HepG2 (cell line): ENCODE data around the gene ZKSCAN3. TPM values are rescaled to one million over a fixed set of nuclear protein-coding genes. Genes with fewer than 3 reads are reported as not detected.

Experiments
- BCL6 ChIP-seq: IDR thresholded peaks from 2 replicates; pipeline ENCODE4 v1.6.1; 2016; ENCODE audit warnings: missing genetic modification reagents, missing compliant biosample characterization
- DNMT3B ChIP-seq: conservative IDR thresholded peaks from 2 replicates; pipeline ENCODE4 v1.6.1; 2016; ENCODE audit warnings: missing biosample characterization, control low read depth
- ERF ChIP-seq: IDR thresholded peaks from 2 replicates; pipeline ENCODE4 v1.6.1; 2018; ENCODE audit warnings: missing biosample characterization, missing genetic modification reagents
- FOXA3 ChIP-seq: IDR thresholded peaks from 2 replicates; pipeline ENCODE4 v1.6.1; 2016; ENCODE audit warnings: missing genetic modification reagents, missing compliant biosample characterization
- HDAC6 ChIP-seq: fragments of 200-600 bp; sonication (generic); IDR thresholded peaks from 2 replicates; pipeline ENCODE4 v1.7.0; 2017; ENCODE audit warnings: mild to moderate bottlenecking, antibody characterized with exemption, low read length, low read depth
- NAIF1 ChIP-seq: sonication (generic); formaldehyde crosslinking; IDR thresholded peaks from 2 replicates; pipeline ENCODE4 v1.5.0; 2020; ENCODE audit warnings: mild to moderate bottlenecking, missing genetic modification reagents, borderline replicate concordance
- SSRP1 ChIP-seq: IDR thresholded peaks from 2 replicates; pipeline ENCODE4 v1.6.1; 2016; ENCODE audit warnings: control low read depth
- ZBTB20 ChIP-seq: sonication (generic); formaldehyde crosslinking; IDR thresholded peaks from 2 replicates; pipeline ENCODE4 v1.8.1; 2023; ENCODE audit warnings: missing genetic modification reagents, low read depth, mild to moderate bottlenecking, borderline replicate concordance
- ZNF232 ChIP-seq: sonication (generic); formaldehyde crosslinking; IDR thresholded peaks from 2 replicates; pipeline ENCODE4 v1.4.0; 2020; ENCODE audit warnings: missing genetic modification reagents, borderline replicate concordance
- ZNF234 ChIP-seq: sonication (generic); formaldehyde crosslinking; conservative IDR thresholded peaks from 2 replicates; pipeline ENCODE4 v1.5.1; 2020; ENCODE audit warnings: mild to moderate bottlenecking, missing genetic modification reagents
- ZNF441 ChIP-seq: sonication (generic); formaldehyde crosslinking; IDR thresholded peaks from 2 replicates; pipeline ENCODE4 v1.7.0; 2021; ENCODE audit warnings: missing genetic modification reagents, borderline replicate concordance
- ZNF549 ChIP-seq: sonication (generic); formaldehyde crosslinking; IDR thresholded peaks from 2 replicates; pipeline ENCODE4 v1.5.0; 2020; ENCODE audit warnings: missing genetic modification reagents
- polyA plus RNA-seq, 8 experiments: library from polyadenylated mRNA; depleted of rRNA in 3 of 8; stranded (reverse) in 7 of 8; unstranded in 1 of 8; fragments of >200 nt; fragmentation: Illumina TruSeq in 4 of 8; extraction: Trizol in 4 of 8; gene quantifications; 2 replicates each; pipeline versions ENCODE4 v1.2.1 to v1.2.3, GENCODE V29; 2011 to 2016; ENCODE audit warnings: low read depth in 4 of 8, missing spikeins in 1 of 8, mixed read lengths in 1 of 8; ENCODE audit not compliant: insufficient read depth in 1 of 8
- total RNA-seq, 5 experiments: library from RNA; depleted of rRNA; stranded (reverse); fragments of >200 nt; fragmentation: Illumina TruSeq; extraction: Trizol; gene quantifications; 2 replicates each; pipeline ENCODE4 v1.2.3, GENCODE V29; 2016; ENCODE audit warnings: low read depth in 1 of 5
- TF ChIP-seq, protein P1 (sequence below): sonication (generic); formaldehyde crosslinking; IDR thresholded peaks from 2 replicates; pipeline ENCODE4 v1.5.1; 2020; ENCODE audit warnings: mild to moderate bottlenecking, missing genetic modification reagents
- TF ChIP-seq, protein P2 (sequence below): sonication (generic); formaldehyde crosslinking; IDR thresholded peaks from 2 replicates; pipeline ENCODE4 v1.9.0; 2021; ENCODE audit warnings: missing genetic modification reagents, mild to moderate bottlenecking, borderline replicate concordance
- TF ChIP-seq, protein P3 (sequence below): sonication (generic); formaldehyde crosslinking; IDR thresholded peaks from 2 replicates; pipeline ENCODE4 v1.4.0; 2020; ENCODE audit warnings: missing genetic modification reagents
- TF ChIP-seq, protein P4 (sequence below): sonication (generic); formaldehyde crosslinking; IDR thresholded peaks from 2 replicates; pipeline ENCODE4 v1.9.0; 2021; ENCODE audit warnings: missing genetic modification reagents, borderline replicate concordance

ZKSCAN3 gene
- total and polyA plus RNA-seq, 2 of the 13 experiments (the other 11 are each of a cell fraction or from before 2014, with no cell fraction given): 3.3 to 7.4 TPM

GRCh38 chr6:28399350-28400121 is 49.8 kb downstream of the ZKSCAN3 start, which contains the start of gene ZSCAN12 (continued):
- TF ChIP-seq, protein P1, sequence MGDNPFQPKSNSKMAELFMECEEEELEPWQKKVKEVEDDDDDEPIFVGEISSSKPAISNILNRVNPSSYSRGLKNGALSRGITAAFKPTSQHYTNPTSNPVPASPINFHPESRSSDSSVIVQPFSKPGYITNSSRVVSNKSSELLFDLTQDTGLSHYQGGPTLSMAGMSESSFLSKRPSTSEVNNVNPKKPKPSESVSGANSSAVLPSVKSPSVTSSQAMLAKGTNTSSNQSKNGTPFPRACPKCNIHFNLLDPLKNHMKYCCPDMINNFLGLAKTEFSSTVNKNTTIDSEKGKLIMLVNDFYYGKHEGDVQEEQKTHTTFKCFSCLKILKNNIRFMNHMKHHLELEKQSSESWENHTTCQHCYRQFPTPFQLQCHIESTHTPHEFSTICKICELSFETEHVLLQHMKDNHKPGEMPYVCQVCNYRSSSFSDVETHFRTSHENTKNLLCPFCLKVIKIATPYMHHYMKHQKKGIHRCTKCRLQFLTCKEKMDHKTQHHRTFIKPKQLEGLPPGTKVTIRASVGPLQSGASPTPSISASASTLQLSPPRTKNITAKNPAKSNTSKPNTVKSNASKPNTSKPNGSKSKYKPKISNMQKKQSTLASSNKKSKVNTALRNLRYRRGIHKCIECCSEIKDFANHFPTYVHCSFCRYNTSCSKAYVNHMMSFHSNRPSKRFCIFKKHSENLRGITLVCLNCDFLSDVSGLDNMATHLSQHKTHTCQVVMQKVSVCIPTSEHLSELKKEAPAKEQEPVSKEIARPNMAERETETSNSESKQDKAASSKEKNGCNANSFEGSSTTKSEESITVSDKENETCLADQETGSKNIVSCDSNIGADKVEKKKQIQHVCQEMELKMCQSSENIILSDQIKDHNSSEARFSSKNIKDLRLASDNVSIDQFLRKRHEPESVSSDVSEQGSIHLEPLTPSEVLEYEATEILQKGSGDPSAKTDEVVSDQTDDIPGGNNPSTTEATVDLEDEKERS (CRISPR knock-in tag): peak; percentile 98
- TF ChIP-seq ERF (CRISPR knock-in tag) (peak; percentile 92), SSRP1 (CRISPR knock-in tag) (peak; percentile 71; the same call in 1 of the 2 replicates), ZNF234 (CRISPR knock-in tag) (no peak), HDAC6 (no peak), ZNF441 (0 out of 2 replicates have a peak, but pooled peaks have one; percentile 36), FOXA3 (peak; percentile 65; the same call in 1 of the 2 replicates), DNMT3B (CRISPR knock-in tag) (peak; percentile 96), ZNF549 (no peak), ZNF232 (CRISPR knock-in tag) (peak; percentile 85; the same call in 1 of the 2 replicates), BCL6 (CRISPR knock-in tag) (peak; percentile 70), ZBTB20 (CRISPR knock-in tag) (peak; percentile 98), NAIF1 (peak; percentile 93; the same call in 1 of the 2 replicates)
- TF ChIP-seq, protein P2, sequence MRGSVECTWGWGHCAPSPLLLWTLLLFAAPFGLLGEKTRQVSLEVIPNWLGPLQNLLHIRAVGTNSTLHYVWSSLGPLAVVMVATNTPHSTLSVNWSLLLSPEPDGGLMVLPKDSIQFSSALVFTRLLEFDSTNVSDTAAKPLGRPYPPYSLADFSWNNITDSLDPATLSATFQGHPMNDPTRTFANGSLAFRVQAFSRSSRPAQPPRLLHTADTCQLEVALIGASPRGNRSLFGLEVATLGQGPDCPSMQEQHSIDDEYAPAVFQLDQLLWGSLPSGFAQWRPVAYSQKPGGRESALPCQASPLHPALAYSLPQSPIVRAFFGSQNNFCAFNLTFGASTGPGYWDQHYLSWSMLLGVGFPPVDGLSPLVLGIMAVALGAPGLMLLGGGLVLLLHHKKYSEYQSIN: no peak
- TF ChIP-seq, protein P3, sequence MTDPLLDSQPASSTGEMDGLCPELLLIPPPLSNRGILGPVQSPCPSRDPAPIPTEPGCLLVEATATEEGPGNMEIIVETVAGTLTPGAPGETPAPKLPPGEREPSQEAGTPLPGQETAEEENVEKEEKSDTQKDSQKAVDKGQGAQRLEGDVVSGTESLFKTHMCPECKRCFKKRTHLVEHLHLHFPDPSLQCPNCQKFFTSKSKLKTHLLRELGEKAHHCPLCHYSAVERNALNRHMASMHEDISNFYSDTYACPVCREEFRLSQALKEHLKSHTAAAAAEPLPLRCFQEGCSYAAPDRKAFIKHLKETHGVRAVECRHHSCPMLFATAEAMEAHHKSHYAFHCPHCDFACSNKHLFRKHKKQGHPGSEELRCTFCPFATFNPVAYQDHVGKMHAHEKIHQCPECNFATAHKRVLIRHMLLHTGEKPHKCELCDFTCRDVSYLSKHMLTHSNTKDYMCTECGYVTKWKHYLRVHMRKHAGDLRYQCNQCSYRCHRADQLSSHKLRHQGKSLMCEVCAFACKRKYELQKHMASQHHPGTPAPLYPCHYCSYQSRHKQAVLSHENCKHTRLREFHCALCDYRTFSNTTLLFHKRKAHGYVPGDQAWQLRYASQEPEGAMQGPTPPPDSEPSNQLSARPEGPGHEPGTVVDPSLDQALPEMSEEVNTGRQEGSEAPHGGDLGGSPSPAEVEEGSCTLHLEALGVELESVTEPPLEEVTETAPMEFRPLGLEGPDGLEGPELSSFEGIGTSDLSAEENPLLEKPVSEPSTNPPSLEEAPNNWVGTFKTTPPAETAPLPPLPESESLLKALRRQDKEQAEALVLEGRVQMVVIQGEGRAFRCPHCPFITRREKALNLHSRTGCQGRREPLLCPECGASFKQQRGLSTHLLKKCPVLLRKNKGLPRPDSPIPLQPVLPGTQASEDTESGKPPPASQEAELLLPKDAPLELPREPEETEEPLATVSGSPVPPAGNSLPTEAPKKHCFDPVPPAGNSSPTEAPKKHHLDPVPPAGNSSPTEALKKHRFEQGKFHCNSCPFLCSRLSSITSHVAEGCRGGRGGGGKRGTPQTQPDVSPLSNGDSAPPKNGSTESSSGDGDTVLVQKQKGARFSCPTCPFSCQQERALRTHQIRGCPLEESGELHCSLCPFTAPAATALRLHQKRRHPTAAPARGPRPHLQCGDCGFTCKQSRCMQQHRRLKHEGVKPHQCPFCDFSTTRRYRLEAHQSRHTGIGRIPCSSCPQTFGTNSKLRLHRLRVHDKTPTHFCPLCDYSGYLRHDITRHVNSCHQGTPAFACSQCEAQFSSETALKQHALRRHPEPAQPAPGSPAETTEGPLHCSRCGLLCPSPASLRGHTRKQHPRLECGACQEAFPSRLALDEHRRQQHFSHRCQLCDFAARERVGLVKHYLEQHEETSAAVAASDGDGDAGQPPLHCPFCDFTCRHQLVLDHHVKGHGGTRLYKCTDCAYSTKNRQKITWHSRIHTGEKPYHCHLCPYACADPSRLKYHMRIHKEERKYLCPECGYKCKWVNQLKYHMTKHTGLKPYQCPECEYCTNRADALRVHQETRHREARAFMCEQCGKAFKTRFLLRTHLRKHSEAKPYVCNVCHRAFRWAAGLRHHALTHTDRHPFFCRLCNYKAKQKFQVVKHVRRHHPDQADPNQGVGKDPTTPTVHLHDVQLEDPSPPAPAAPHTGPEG (CRISPR knock-in tag): peak; percentile 73; the same call in 1 of the 2 replicates
- TF ChIP-seq, protein P4, sequence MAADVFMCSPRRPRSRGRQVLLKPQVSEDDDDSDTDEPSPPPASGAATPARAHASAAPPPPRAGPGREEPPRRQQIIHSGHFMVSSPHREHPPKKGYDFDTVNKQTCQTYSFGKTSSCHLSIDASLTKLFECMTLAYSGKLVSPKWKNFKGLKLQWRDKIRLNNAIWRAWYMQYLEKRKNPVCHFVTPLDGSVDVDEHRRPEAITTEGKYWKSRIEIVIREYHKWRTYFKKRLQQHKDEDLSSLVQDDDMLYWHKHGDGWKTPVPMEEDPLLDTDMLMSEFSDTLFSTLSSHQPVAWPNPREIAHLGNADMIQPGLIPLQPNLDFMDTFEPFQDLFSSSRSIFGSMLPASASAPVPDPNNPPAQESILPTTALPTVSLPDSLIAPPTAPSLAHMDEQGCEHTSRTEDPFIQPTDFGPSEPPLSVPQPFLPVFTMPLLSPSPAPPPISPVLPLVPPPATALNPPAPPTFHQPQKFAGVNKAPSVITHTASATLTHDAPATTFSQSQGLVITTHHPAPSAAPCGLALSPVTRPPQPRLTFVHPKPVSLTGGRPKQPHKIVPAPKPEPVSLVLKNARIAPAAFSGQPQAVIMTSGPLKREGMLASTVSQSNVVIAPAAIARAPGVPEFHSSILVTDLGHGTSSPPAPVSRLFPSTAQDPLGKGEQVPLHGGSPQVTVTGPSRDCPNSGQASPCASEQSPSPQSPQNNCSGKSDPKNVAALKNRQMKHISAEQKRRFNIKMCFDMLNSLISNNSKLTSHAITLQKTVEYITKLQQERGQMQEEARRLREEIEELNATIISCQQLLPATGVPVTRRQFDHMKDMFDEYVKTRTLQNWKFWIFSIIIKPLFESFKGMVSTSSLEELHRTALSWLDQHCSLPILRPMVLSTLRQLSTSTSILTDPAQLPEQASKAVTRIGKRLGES (CRISPR knock-in tag): no peak
